ENCODE data around the gene PTPRN2. TPM values are rescaled to one million over a fixed set of nuclear protein-coding genes. Genes with fewer than 3 reads are reported as not detected.
"Not testable (repeated sequence)": the region's sequence is repeated elsewhere in the genome, so short reads cannot be mapped to it uniquely, and the experiment has no call there.

PTPRN2 gene
- total and polyA plus RNA-seq, 2 donors from 2014 or later: 4.8 to 6.2 TPM

DNA sequence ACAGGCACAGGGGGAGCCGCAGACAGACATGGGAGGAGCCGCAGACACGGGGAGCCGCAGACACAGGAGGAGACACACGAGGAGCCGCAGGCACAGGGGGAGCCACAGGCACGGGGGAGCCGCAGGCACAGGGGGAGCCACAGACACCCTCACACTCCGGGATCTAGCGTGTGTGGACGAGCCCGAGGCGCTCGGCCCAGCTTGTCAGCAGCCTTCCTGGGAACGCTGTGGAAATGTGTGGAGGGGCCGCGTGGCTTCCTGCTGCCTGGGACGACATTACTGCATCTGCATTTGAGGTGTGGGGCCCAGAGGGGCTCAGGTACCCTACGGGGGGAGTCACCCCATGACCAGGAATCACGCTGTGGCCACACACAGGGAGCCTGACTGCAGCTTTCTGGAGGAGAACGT is 313.2 kb downstream of the PTPRN2 start:
- Histone ChIP-seq H3K9ac (ENCODE audit: low read length in 3 of 3) (no peak overlapping the region), H3K27ac (ENCODE audit: low read depth in 2 of 2, low read length in 2 of 2) (no peak overlapping the region), H3K27me3 (ENCODE audit: control insufficient read depth, insufficient read depth, low read length) (no peaks in the 10 kb centered on the region), H3K4me1 (ENCODE audit: control insufficient read depth in 2 of 3, insufficient read depth in 2 of 3, low read depth in 1 of 3, low read length in 3 of 3) (no peaks in the 10 kb centered on the region), H3K4me3 (ENCODE audit: low read length in 3 of 3) (no peak overlapping the region), H3K9me3 (ENCODE audit: control insufficient read depth in 2 of 3, insufficient read depth in 1 of 3, low read length in 3 of 3) (no peaks in the 10 kb centered on the region), H3K36me3 (ENCODE audit: control insufficient read depth in 2 of 3, insufficient read depth in 3 of 3, low read length in 3 of 3) (no peaks in the 10 kb centered on the region)
- DNase-seq: no peak
- intact Hi-C loops (cut with DNase I): no loop called here
- TF ChIP-seq, protein P1, sequence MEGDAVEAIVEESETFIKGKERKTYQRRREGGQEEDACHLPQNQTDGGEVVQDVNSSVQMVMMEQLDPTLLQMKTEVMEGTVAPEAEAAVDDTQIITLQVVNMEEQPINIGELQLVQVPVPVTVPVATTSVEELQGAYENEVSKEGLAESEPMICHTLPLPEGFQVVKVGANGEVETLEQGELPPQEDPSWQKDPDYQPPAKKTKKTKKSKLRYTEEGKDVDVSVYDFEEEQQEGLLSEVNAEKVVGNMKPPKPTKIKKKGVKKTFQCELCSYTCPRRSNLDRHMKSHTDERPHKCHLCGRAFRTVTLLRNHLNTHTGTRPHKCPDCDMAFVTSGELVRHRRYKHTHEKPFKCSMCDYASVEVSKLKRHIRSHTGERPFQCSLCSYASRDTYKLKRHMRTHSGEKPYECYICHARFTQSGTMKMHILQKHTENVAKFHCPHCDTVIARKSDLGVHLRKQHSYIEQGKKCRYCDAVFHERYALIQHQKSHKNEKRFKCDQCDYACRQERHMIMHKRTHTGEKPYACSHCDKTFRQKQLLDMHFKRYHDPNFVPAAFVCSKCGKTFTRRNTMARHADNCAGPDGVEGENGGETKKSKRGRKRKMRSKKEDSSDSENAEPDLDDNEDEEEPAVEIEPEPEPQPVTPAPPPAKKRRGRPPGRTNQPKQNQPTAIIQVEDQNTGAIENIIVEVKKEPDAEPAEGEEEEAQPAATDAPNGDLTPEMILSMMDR (IDR thresholded peaks at IDR 0.05; ENCODE audit: borderline replicate concordance, extremely low read depth, insufficient read depth): no peak
- FAIRE-seq: no peak

DNA sequence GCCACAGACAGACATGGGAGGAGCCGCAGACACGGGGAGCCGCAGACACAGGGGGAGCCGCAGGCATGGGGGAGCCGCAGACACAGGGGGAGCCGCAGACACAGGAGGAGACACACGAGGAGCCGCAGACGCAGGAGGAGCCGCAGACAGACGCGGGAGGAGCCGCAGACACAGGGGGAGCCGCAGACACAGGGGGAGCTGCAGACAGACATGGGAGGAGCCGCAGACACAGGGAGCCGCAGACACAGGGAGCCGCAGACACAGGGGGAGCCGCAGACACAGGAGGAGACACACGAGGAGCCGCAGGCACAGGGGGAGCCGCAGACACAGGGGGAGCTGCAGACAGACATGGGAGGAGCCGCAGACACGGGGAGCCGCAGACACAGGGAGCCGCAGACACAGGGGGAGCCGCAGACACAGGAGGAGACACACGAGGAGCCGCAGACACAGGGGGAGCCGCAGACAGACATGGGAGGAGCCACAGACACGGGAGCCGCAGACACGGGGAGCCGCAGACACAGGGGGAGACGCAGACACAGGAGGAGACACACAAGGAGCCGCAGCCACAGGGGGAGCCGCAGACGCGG is 313.8 kb downstream of the PTPRN2 start:
- intact Hi-C loops (cut with DNase I); H3K4me1 ChIP-seq (ENCODE audit: control insufficient read depth in 2 of 3, insufficient read depth in 2 of 3, low read depth in 1 of 3, low read length in 3 of 3); H3K27me3 ChIP-seq (ENCODE audit: control insufficient read depth, insufficient read depth, low read length); FAIRE-seq; H3K27ac ChIP-seq (ENCODE audit: low read depth in 2 of 2, low read length in 2 of 2); H3K36me3 ChIP-seq (ENCODE audit: control insufficient read depth in 2 of 3, insufficient read depth in 3 of 3, low read length in 3 of 3); H3K9me3 ChIP-seq (ENCODE audit: control insufficient read depth in 2 of 3, insufficient read depth in 1 of 3, low read length in 3 of 3); H3K9ac ChIP-seq (ENCODE audit: low read length in 3 of 3); H3K4me3 ChIP-seq (ENCODE audit: low read length in 3 of 3): not testable (repeated sequence)
- peak in 1 of 5 donors; percentile 21 for DNase-seq

DNA sequence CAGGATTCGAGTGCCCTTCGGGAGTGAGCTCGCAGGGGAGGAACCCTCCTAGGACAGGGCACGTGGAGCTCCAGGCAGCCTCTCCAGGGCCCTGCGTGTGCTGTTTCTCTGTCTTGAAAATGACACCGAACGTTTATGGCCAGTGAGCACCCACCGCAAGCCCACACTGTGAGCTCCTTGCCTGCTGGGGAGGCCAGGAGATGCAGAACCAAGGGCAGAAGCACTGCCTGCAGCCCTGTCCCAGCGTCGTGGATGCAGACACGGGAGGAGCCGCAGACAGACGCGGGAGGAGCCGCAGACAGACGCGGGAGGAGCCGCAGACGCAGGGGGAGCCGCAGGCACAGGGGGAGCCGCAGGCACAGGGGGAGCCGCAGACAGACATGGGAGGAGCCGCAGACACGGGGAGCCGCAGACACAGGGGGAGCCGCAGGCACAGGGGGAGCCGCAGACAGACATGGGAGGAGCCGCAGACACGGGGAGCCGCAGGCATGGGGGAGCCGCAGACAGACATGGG is 314.4 kb downstream of the PTPRN2 start:
- intact Hi-C loops (cut with DNase I): no loop called here
- Histone ChIP-seq H3K9me3 (ENCODE audit: control insufficient read depth in 2 of 3, insufficient read depth in 1 of 3, low read length in 3 of 3) (no peaks in the 10 kb centered on the region), H3K4me3 (ENCODE audit: low read length in 3 of 3) (no peak overlapping the region), H3K27ac (ENCODE audit: low read depth in 2 of 2, low read length in 2 of 2) (no peak overlapping the region), H3K4me1 (ENCODE audit: control insufficient read depth in 2 of 3, insufficient read depth in 2 of 3, low read depth in 1 of 3, low read length in 3 of 3) (no peaks in the 10 kb centered on the region), H3K9ac (ENCODE audit: low read length in 3 of 3) (no peak overlapping the region), H3K36me3 (ENCODE audit: control insufficient read depth in 2 of 3, insufficient read depth in 3 of 3, low read length in 3 of 3) (no peaks in the 10 kb centered on the region), H3K27me3 (ENCODE audit: control insufficient read depth, insufficient read depth, low read length) (no peaks in the 10 kb centered on the region)
- no peak for FAIRE-seq
- TF ChIP-seq, protein P1 (IDR thresholded peaks at IDR 0.05; ENCODE audit: borderline replicate concordance, extremely low read depth, insufficient read depth): no peak
- DNase-seq: peak in 1 of 5 donors; percentile 9

DNA sequence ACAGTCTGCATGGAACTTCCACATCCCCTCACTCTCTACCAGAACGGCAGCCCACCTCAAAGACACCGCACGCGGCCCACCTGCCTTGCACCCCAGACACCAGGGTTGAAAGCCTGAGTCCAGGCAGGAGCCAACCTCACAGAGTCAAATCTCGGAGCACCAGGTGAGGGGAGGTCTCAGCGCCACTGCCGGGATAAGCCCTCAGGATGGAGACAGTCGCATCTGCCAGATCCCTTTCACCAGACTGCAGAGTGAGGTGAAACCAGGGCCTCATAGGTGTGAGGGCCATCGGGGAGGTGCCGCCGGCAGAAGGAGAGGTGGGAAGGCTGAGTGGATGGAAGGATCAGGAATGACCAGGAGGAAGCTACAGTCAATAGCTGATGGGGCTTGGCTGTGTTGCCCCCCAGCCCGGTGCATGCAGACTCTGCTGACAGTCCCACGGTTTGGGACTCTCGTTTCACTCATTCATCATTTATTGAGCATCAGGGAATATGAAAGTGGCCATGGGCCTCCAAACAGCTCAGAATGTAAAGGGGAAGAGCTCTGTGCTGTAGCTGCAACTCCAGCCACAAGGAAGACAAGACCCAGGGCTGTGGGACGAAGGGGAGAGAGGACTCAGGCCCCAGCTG is 315.0 kb downstream of the PTPRN2 start:
- no peaks in the 10 kb centered on the region for H3K36me3 ChIP-seq (ENCODE audit: control insufficient read depth in 2 of 3, insufficient read depth in 3 of 3, low read length in 3 of 3)
- no peak for FAIRE-seq
- intact Hi-C loops (cut with DNase I): no loop called here
- H3K27ac ChIP-seq (ENCODE audit: low read depth in 2 of 2, low read length in 2 of 2): no peak overlapping the region
- no peaks in the 10 kb centered on the region for H3K9me3 ChIP-seq (ENCODE audit: control insufficient read depth in 2 of 3, insufficient read depth in 1 of 3, low read length in 3 of 3)
- TF ChIP-seq, protein P1 (IDR thresholded peaks at IDR 0.05; ENCODE audit: borderline replicate concordance, extremely low read depth, insufficient read depth): no peak
- no peak for DNase-seq
- no peak overlapping the region for H3K4me3 ChIP-seq (ENCODE audit: low read length in 3 of 3)
- H3K9ac ChIP-seq (ENCODE audit: low read length in 3 of 3): no peak overlapping the region
- no peaks in the 10 kb centered on the region for H3K4me1 ChIP-seq (ENCODE audit: control insufficient read depth in 2 of 3, insufficient read depth in 2 of 3, low read depth in 1 of 3, low read length in 3 of 3)
- no peaks in the 10 kb centered on the region for H3K27me3 ChIP-seq (ENCODE audit: control insufficient read depth, insufficient read depth, low read length)

All from kidney (tissue), 14 donors.